ENCODE data around the gene GFM1.

Gene GFM1

GRCh38 chr3:158644345-158644908 lies at the start of gene GFM1:
Gene GFM1, plus strand, starts transcription at chr3:158644527. Its CDS starts 108 bp downstream, at chr3:158644635.
- peak; percentile 86 for DNase-seq

- DNase-seq: no peak
Observed at GRCh38 chr3:158600787-158601186, 43.5 kb upstream of the GFM1 start.

- DNase-seq: no peak
Observed at GRCh38 chr3:158602227-158602626, 42.1 kb upstream of the GFM1 start.

GRCh38 chr3:158617982-158618875 lies 26.1 kb upstream of the GFM1 start:
- DNase-seq: no peak

- DNase-seq: no peak
Observed at GRCh38 chr3:158625881-158626280, 18.4 kb upstream of the GFM1 start.

- no peak for DNase-seq
Observed at GRCh38 chr3:158631981-158632380, 12.3 kb upstream of the GFM1 start.

GRCh38 chr3:158640646-158641045 lies 3.7 kb upstream of the GFM1 start:
- DNase-seq: no peak

GRCh38 chr3:158642005-158642404 lies 2.3 kb upstream of the GFM1 start:
- DNase-seq: no peak

GRCh38 chr3:158642474-158643210 lies 1.7 kb upstream of the GFM1 start:
- DNase-seq: no peak

- DNase-seq: no peak
Observed at GRCh38 chr3:158649791-158650190, 5.5 kb downstream of the GFM1 start.

- DNase-seq: no peak
Observed at GRCh38 chr3:158651192-158651591, 6.9 kb downstream of the GFM1 start.

- DNase-seq: no peak
Observed at GRCh38 chr3:158652463-158652862, 8.1 kb downstream of the GFM1 start.

- DNase-seq: no peak
Observed at GRCh38 chr3:158658889-158659288, 14.6 kb downstream of the GFM1 start.

GRCh38 chr3:158659454-158660237 lies 15.3 kb downstream of the GFM1 start:
- peak; percentile 42 to 50 for DNase-seq

GRCh38 chr3:158660711-158661110 lies 16.4 kb downstream of the GFM1 start:
- DNase-seq: no peak

- no peak for DNase-seq
Observed at GRCh38 chr3:158663246-158663645, 18.9 kb downstream of the GFM1 start.

GRCh38 chr3:158663832-158664231 lies 19.5 kb downstream of the GFM1 start:
- no peak for DNase-seq

GRCh38 chr3:158666416-158666815 lies 22.1 kb downstream of the GFM1 start:
- no peak for DNase-seq

- DNase-seq: no peak
Observed at GRCh38 chr3:158668506-158668905, 24.2 kb downstream of the GFM1 start.

- no peak for DNase-seq
Observed at GRCh38 chr3:158671821-158672214, 27.5 kb downstream of the GFM1 start.

- DNase-seq: peak; percentile 65 to 70
Observed at GRCh38 chr3:158672215-158673176, 28.2 kb downstream of the GFM1 start, which contains the start of gene LXN. Gene LXN, minus strand, starts transcription at chr3:158672648. Its CDS starts 170 bp downstream, at chr3:158672478.

- no peak for DNase-seq
Observed at GRCh38 chr3:158678687-158679086, 34.4 kb downstream of the GFM1 start.

All from activated CD4-positive, alpha-beta T cell treated with anti-CD3 and anti-CD28 coated beads, Interleukin-2, amount 50 U/mL, for 4 hours (primary cell).